Smooth muscle cell of the umbilical artery (primary cell): ENCODE results near the gene DUOX2. TPM values are rescaled to one million over a fixed set of nuclear protein-coding genes. Genes with fewer than 3 reads are reported as not detected.

ENCODE experiments used
- total RNA-seq: library from RNA; depleted of rRNA; stranded (reverse); fragments of >200 nt; gene quantifications from 2 replicates; pipeline ENCODE4 v1.2.3, GENCODE V29; 2014

Gene DUOX2
- 0.05 TPM in 1 of 2 replicates, not detected in the other for total RNA-seq

DNA sequence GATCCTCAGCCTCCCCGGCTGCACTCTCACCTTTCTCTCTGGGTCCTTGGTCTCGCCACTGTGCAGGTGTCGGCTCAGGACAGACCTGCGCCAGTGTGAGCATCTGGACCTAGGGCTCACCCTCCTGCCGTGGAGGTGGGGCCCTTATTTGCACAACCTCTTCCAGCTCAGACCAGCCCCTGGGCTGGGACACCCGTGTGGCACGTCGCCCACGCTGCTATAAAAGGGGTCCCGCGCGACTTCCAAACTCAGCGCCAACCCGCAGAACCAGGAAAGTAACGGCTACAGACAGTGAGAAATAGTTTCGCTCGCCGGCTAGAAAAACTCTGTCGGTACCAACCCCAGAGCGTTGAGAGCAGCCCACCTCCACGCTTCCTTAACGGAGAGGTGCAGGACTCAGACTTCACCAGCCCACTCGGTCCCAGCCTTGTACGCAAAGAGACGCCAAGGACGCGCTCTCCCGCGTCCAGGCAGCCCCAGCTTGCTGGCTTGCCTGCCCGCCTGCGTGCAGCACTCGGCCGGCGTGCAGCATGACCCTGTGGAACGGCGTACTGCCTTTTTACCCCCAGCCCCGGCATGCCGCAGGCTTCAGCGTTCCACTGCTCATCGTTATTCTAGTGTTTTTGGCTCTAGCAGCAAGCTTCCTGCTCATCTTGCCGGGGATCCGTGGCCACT is at the start of gene DUOX2, which contains the start of gene DUOXA2:
DUOX2 (minus strand) TSS at position 97 of the 675 bp plus-strand sequence. CDS start 761 bp downstream, outside the sequence.
DUOXA2 (plus strand) TSS at position 251 of the 675 bp plus-strand sequence; CDS start at position 531, 280 bp downstream.

DNA sequence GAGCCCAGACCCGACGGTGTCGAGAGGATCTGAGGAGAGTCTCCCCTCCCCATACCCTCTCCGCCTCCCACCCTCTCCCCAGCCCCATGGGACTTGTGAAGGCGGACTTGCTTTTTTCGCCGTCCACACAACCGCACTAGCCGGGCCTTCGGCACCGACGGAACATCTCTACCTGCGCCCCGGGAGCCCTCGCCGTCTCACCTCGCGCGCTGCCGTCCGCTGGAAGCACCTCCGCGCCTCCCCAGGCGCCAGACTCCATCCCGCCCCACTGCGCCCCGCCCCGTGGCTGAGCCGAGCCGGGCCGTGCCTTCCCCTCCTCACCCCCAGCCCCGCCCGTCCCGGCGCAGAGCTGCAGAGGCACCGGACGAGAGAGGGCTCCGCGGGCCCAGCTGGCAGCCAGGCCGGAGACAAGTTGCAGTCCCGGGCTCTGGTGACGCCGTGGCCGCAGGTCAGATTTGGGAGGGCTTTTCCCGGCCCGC is 15.7 kb upstream of the DUOX2 start, which contains the start of the genes DUOX1 and DUOXA1:
DUOX1 (plus strand) TSS at position 344 of the 479 bp plus-strand sequence. CDS start 1,973 bp downstream, outside the sequence.
DUOXA1 (minus strand) TSS at position 229 of the 479 bp plus-strand sequence. CDS start 6,865 bp downstream, outside the sequence.

Other genes starting within 250 kb of the DUOX2 start
- not detected in 2 replicates for gene TERB2, start 157.5 kb downstream of the DUOX2 start, total RNA-seq
- gene SORD, start 91.0 kb downstream of the DUOX2 start, total RNA-seq, result 10.7 and 28.3 TPM in 2 replicates
- gene DUOXA2, start 154 bp upstream of the DUOX2 start, total RNA-seq, result not detected in 2 replicates
- not detected in 2 replicates for gene DUOXA1, start 15.7 kb upstream of the DUOX2 start, total RNA-seq
- gene DUOX1, start 15.8 kb upstream of the DUOX2 start, total RNA-seq, result not detected in 2 replicates
- 1.5 TPM in 2 replicates for gene SHF, start 73.8 kb upstream of the DUOX2 start, total RNA-seq
- not detected in 2 replicates for gene SLC28A2, start 138.1 kb upstream of the DUOX2 start, total RNA-seq